ENCODE measurements around the gene SEC22B. TPM values are rescaled to one million over a fixed set of nuclear protein-coding genes. Genes with fewer than 3 reads are reported as not detected.
"Not testable (repeated sequence)": the region's sequence is repeated elsewhere in the genome, so short reads cannot be mapped to it uniquely, and the experiment has no call there.

SEC22B gene
- polyA plus RNA-seq, 1 donor: 41.5 TPM

DNA sequence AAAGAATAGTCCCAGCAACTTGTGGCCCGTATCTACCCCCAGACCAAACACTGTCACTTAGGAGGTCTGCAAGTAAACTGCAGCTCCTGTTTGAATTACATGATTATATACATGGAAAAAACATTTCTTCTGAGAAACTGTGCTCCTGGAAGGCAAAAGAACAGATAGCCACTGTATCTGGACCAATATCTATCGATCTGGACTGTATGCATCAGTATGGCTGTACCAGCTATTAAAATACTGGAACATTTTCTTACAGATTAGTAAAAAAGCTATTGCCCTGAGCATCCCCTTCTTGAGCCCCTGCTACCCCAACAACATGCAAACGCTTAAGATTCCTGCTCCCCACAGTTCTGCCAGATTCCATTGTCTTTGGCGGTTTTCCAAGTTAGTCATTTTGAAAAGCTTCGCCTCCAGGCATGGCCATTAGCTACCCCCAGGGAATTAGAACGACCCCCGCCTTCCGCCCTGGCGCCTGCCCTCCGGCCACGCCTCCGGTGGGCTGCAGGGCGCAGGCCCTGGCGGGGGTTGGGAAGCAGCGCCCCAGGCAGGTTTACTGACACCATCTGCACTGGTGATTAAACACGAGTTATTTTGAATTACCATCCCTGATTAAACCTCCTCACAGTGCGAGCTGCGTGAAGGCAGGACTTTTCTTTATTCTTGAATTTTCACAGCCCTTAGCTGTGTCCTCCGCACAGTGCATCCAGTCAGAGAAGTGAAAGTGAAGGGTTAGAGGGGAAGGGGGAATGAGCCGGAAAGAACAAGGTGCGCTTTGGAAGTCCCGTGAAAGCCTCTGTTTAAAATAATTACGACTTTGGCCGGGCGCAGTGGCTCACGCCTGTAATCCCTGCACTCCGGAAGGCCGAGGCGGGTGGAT lies 3.7 kb upstream of the SEC22B start:
- H3K4me1 ChIP-seq (ENCODE audit: control insufficient read depth, insufficient read depth, low read length); H3K9me3 ChIP-seq (ENCODE audit: control insufficient read depth, low read depth, low read length); H3K4me3 ChIP-seq (ENCODE audit: low read length); H3K36me3 ChIP-seq (ENCODE audit: control insufficient read depth, insufficient read depth, low read length); H3K27me3 ChIP-seq (ENCODE audit: control insufficient read depth, insufficient read depth, low read length): not testable (repeated sequence)
- H3K27ac ChIP-seq (ENCODE audit: low read length): peak overlapping the region; percentile 44
- DNase-seq: peak in 1 of 2 donors; percentile 40
- 25% methylated on average over 1 of the region's 29 CpGs for WGBS (ENCODE audit: insufficient coverage, low lambda C conversion rate)

- peak in 1 of 2 donors; percentile 46 for DNase-seq
- no peak overlapping the region for H3K4me3 ChIP-seq (ENCODE audit: low read length)
- H3K27me3 ChIP-seq (ENCODE audit: control insufficient read depth, insufficient read depth, low read length): no peaks in the 10 kb centered on the region
- H3K36me3 ChIP-seq (ENCODE audit: control insufficient read depth, insufficient read depth, low read length): no peaks in the 10 kb centered on the region
- H3K27ac ChIP-seq (ENCODE audit: low read length): peak overlapping the region; percentile 44
- WGBS (ENCODE audit: insufficient coverage, low lambda C conversion rate): 17% methylated on average over 1 of the region's 6 CpGs
- H3K4me1 ChIP-seq (ENCODE audit: control insufficient read depth, insufficient read depth, low read length): peaks cover 3% of the 10 kb centered on the region
- H3K9me3 ChIP-seq (ENCODE audit: control insufficient read depth, low read depth, low read length): no peaks in the 10 kb centered on the region
Measured at GRCh38 chr1:120178799-120179756, 2.8 kb upstream of the SEC22B start.

GRCh38 chr1:120178058-120178457 lies 1.7 kb upstream of the SEC22B start:
- not testable (repeated sequence) for H3K9me3 ChIP-seq (ENCODE audit: control insufficient read depth, low read depth, low read length); H3K27ac ChIP-seq (ENCODE audit: low read length); H3K4me3 ChIP-seq (ENCODE audit: low read length); H3K36me3 ChIP-seq (ENCODE audit: control insufficient read depth, insufficient read depth, low read length); H3K4me1 ChIP-seq (ENCODE audit: control insufficient read depth, insufficient read depth, low read length); H3K27me3 ChIP-seq (ENCODE audit: control insufficient read depth, insufficient read depth, low read length); DNase-seq
- WGBS (ENCODE audit: insufficient coverage, low lambda C conversion rate): no CpG with 5 or more reads among the region's 2 CpGs

DNA sequence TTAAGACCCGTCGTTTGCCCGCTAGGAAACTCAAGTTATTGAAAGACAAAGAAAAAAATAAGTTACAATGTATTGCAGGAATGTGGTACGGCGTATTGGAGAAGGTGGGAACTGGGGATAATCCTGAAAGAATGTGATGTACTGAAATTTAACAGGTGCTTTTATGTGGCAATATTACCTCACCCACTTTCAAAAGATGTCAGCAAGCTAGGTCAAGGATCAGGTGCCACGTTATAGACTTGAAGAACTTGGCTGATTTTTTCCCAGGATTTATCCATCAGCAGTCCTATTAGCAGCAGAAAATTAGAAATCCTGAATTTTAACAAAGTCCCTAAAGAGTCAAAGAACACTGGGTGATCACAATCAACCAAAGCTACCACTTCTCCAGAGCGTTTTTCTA lies 632 bp downstream of the SEC22B start:
- H3K9me3 ChIP-seq (ENCODE audit: control insufficient read depth, low read depth, low read length); H3K36me3 ChIP-seq (ENCODE audit: control insufficient read depth, insufficient read depth, low read length); H3K4me1 ChIP-seq (ENCODE audit: control insufficient read depth, insufficient read depth, low read length); H3K27me3 ChIP-seq (ENCODE audit: control insufficient read depth, insufficient read depth, low read length): not testable (repeated sequence)
- peak; percentile 33 to 70 for DNase-seq
- Histone ChIP-seq H3K4me3 (ENCODE audit: low read length) (peak overlapping the region; percentile 85), H3K27ac (ENCODE audit: low read length) (peak overlapping the region; percentile 92)
- no CpG with 5 or more reads among the region's 7 CpGs for WGBS (ENCODE audit: insufficient coverage, low lambda C conversion rate)

DNA sequence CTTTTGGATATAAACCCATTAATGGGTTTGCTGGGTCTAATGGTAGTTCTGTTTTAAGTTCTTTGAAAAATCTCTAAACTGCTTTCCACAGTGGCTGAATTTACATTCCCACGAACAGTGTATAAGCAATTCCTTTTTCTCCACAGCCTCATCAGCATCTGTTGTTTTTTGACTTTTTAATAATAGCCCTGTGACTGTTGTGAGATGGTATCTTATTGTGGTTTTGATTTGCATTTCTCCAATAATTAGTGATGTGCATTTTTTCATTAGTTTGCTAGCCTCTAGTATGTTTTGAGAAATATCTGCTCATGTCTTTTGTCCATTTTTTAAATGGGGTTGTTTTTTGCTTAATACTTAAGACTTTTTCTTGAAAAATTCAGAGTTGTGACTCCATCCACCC lies 11.6 kb downstream of the SEC22B start:
- H3K36me3 ChIP-seq (ENCODE audit: control insufficient read depth, insufficient read depth, low read length); H3K27ac ChIP-seq (ENCODE audit: low read length); H3K4me3 ChIP-seq (ENCODE audit: low read length); H3K4me1 ChIP-seq (ENCODE audit: control insufficient read depth, insufficient read depth, low read length); H3K9me3 ChIP-seq (ENCODE audit: control insufficient read depth, low read depth, low read length); H3K27me3 ChIP-seq (ENCODE audit: control insufficient read depth, insufficient read depth, low read length); DNase-seq: not testable (repeated sequence)
- no CpG with 5 or more reads among the region's 1 CpG for WGBS (ENCODE audit: insufficient coverage, low lambda C conversion rate)

GRCh38 chr1:120162015-120162414 lies 14.3 kb downstream of the SEC22B start:
- H3K4me1 ChIP-seq (ENCODE audit: control insufficient read depth, insufficient read depth, low read length); DNase-seq; H3K27me3 ChIP-seq (ENCODE audit: control insufficient read depth, insufficient read depth, low read length); H3K36me3 ChIP-seq (ENCODE audit: control insufficient read depth, insufficient read depth, low read length); H3K9me3 ChIP-seq (ENCODE audit: control insufficient read depth, low read depth, low read length); H3K27ac ChIP-seq (ENCODE audit: low read length); H3K4me3 ChIP-seq (ENCODE audit: low read length): not testable (repeated sequence)
- no CpG with 5 or more reads among the region's 2 CpGs for WGBS (ENCODE audit: insufficient coverage, low lambda C conversion rate)

GRCh38 chr1:120158495-120158894 lies 17.8 kb downstream of the SEC22B start:
- not testable (repeated sequence) for H3K4me1 ChIP-seq (ENCODE audit: control insufficient read depth, insufficient read depth, low read length); DNase-seq
- WGBS (ENCODE audit: insufficient coverage, low lambda C conversion rate): no CpG with 5 or more reads among the region's 1 CpG

DNA sequence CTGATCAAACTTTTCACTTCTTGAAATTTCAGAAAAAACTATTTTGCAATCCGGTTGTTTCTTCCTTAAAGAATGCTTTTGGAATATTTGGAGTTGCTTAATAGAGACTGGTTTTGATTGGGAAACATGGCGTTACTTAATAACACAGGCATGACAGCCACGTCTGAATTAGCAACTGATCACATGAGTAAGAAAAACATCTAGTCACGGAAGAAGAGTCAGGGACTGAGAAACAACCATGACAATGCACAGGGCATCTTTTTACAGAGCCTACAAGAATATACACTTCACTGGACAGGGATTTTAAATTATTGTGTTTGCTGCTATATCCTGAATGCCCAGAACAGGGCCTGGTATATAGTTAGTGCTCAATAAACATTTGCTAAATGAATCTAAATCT lies 18.2 kb downstream of the SEC22B start:
- not testable (repeated sequence) for H3K4me3 ChIP-seq (ENCODE audit: low read length); H3K9me3 ChIP-seq (ENCODE audit: control insufficient read depth, low read depth, low read length); H3K27me3 ChIP-seq (ENCODE audit: control insufficient read depth, insufficient read depth, low read length); H3K27ac ChIP-seq (ENCODE audit: low read length); H3K4me1 ChIP-seq (ENCODE audit: control insufficient read depth, insufficient read depth, low read length); H3K36me3 ChIP-seq (ENCODE audit: control insufficient read depth, insufficient read depth, low read length); DNase-seq
- no CpG with 5 or more reads among the region's 4 CpGs for WGBS (ENCODE audit: insufficient coverage, low lambda C conversion rate)

More at GRCh38 chr1:120158495-120158894, 17.8 kb downstream of the SEC22B start:
- not testable (repeated sequence) for H3K9me3 ChIP-seq (ENCODE audit: control insufficient read depth, low read depth, low read length); H3K36me3 ChIP-seq (ENCODE audit: control insufficient read depth, insufficient read depth, low read length); H3K4me3 ChIP-seq (ENCODE audit: low read length); H3K27me3 ChIP-seq (ENCODE audit: control insufficient read depth, insufficient read depth, low read length); H3K27ac ChIP-seq (ENCODE audit: low read length)

GRCh38 chr1:120150138-120150822 lies 26.0 kb downstream of the SEC22B start:
- not testable (repeated sequence) for H3K36me3 ChIP-seq (ENCODE audit: control insufficient read depth, insufficient read depth, low read length); H3K4me1 ChIP-seq (ENCODE audit: control insufficient read depth, insufficient read depth, low read length); DNase-seq; H3K4me3 ChIP-seq (ENCODE audit: low read length); H3K27ac ChIP-seq (ENCODE audit: low read length); H3K27me3 ChIP-seq (ENCODE audit: control insufficient read depth, insufficient read depth, low read length); H3K9me3 ChIP-seq (ENCODE audit: control insufficient read depth, low read depth, low read length)
- no CpG with 5 or more reads among the region's 3 CpGs for WGBS (ENCODE audit: insufficient coverage, low lambda C conversion rate)

DNA sequence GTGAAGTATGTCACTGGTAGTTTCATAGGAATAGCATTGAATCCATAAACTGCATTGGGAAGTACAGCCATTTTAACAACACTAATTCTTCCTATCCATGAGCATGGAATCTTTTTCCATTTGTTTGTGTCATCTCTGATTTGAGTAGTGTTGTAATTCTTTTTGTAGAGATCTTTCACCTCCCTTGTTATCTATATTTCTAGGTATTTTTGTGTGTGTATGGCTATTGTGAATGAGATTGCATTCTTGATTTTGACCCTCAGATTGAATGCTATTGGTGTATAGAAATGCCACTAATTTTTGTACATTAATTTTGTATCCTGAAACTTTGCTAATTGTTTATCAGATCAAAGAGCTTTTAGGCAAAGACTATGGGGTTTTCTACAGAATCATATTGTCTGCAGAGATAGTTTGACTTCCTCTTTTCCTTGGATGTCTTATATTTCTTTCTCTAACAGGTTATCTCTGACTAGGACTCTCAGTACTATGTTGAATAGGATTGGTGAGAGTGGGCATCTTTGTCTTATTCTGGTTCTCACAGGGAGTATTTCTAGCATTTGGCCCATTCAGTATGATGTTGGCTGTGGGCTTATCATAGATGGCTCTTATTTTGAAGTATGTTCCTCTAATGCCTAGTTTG lies 26.8 kb downstream of the SEC22B start:
- not testable (repeated sequence) for DNase-seq; H3K4me1 ChIP-seq (ENCODE audit: control insufficient read depth, insufficient read depth, low read length); H3K9me3 ChIP-seq (ENCODE audit: control insufficient read depth, low read depth, low read length); H3K4me3 ChIP-seq (ENCODE audit: low read length); H3K36me3 ChIP-seq (ENCODE audit: control insufficient read depth, insufficient read depth, low read length); H3K27me3 ChIP-seq (ENCODE audit: control insufficient read depth, insufficient read depth, low read length); H3K27ac ChIP-seq (ENCODE audit: low read length)

Measured in large intestine (tissue), 3 donors.